ENCODE results near the gene CTNNA3. TPM values are rescaled to one million over a fixed set of nuclear protein-coding genes. Genes with fewer than 3 reads are reported as not detected.

The CTNNA3 gene
- total RNA-seq, 1 donor from 2014 or later = not detected

GRCh38 chr10:66629996-66630395 is 1066.0 kb downstream of the CTNNA3 start:
- Mint-ChIP-seq H3K9me3 (no peaks in the 10 kb centered on the region), H3K27ac (no peak overlapping the region), H3K4me3 (no peak overlapping the region), H3K36me3 (ENCODE audit: low read depth) (no peaks in the 10 kb centered on the region), H3K27me3 (no peaks in the 10 kb centered on the region), H3K4me1 (no peaks in the 10 kb centered on the region)
- ChIA-PET CTCF (no interaction called here), POLR2A (no interaction called here)
- ATAC-seq (ENCODE audit: low read depth) = no peak
- DNase-seq = no peak
- intact Hi-C loops (cut with micrococcal nuclease) = no loop called here
- no peak for TF ChIP-seq CTCF (IDR thresholded peaks at IDR 0.05)

- Mint-ChIP-seq H3K4me1 (no peaks in the 10 kb centered on the region), H3K36me3 (ENCODE audit: low read depth) (no peaks in the 10 kb centered on the region), H3K27ac (no peak overlapping the region), H3K4me3 (no peak overlapping the region), H3K9me3 (no peaks in the 10 kb centered on the region), H3K27me3 (no peaks in the 10 kb centered on the region)
- CTCF ChIA-PET = no interaction called here
- intact Hi-C loops (cut with micrococcal nuclease) = no loop called here
- DNase-seq = no peak
- POLR2A ChIA-PET = no interaction called here
- no peak for ATAC-seq (ENCODE audit: low read depth)
- no peak for TF ChIP-seq CTCF (IDR thresholded peaks at IDR 0.05)
Measured at GRCh38 chr10:66627156-66627555, 1068.8 kb downstream of the CTNNA3 start.

- ChIA-PET POLR2A (no interaction called here), CTCF (no interaction called here)
- no peaks in the 10 kb centered on the region for H3K27me3 Mint-ChIP-seq
- TF ChIP-seq CTCF (IDR thresholded peaks at IDR 0.05) = no peak
- no peak overlapping the region for H3K27ac Mint-ChIP-seq
- no peaks in the 10 kb centered on the region for H3K4me1 Mint-ChIP-seq
- DNase-seq (no peak), ATAC-seq (ENCODE audit: low read depth) (no peak)
- no peaks in the 10 kb centered on the region for H3K36me3 Mint-ChIP-seq (ENCODE audit: low read depth)
- no peak overlapping the region for H3K4me3 Mint-ChIP-seq
- no peaks in the 10 kb centered on the region for H3K9me3 Mint-ChIP-seq
- intact Hi-C loops (cut with micrococcal nuclease) = no loop called here
Measured at GRCh38 chr10:66625709-66626590, 1070.0 kb downstream of the CTNNA3 start.

- H3K4me1 Mint-ChIP-seq = no peaks in the 10 kb centered on the region
- ATAC-seq (ENCODE audit: low read depth) = no peak
- H3K4me3 Mint-ChIP-seq = no peak overlapping the region
- ChIA-PET CTCF (no interaction called here), POLR2A (no interaction called here)
- DNase-seq = no peak
- no peaks in the 10 kb centered on the region for H3K36me3 Mint-ChIP-seq (ENCODE audit: low read depth)
- intact Hi-C loops (cut with micrococcal nuclease) = no loop called here
- no peak for TF ChIP-seq CTCF (IDR thresholded peaks at IDR 0.05)
- H3K27ac Mint-ChIP-seq = no peak overlapping the region
- no peaks in the 10 kb centered on the region for H3K27me3 Mint-ChIP-seq
- H3K9me3 Mint-ChIP-seq = no peaks in the 10 kb centered on the region
Measured at GRCh38 chr10:66622050-66622449, 1073.9 kb downstream of the CTNNA3 start.

- Mint-ChIP-seq H3K4me3 (no peak overlapping the region), H3K9me3 (peaks cover 27% of the 10 kb centered on the region), H3K27ac (no peak overlapping the region), H3K27me3 (no peaks in the 10 kb centered on the region), H3K4me1 (no peaks in the 10 kb centered on the region), H3K36me3 (ENCODE audit: low read depth) (no peaks in the 10 kb centered on the region)
- intact Hi-C loops (cut with micrococcal nuclease) = no loop called here
- TF ChIP-seq CTCF (IDR thresholded peaks at IDR 0.05) = no peak
- ATAC-seq (ENCODE audit: low read depth) = no peak
- CTCF ChIA-PET = no interaction called here
- DNase-seq = no peak
- POLR2A ChIA-PET = no interaction called here
Measured at GRCh38 chr10:66604195-66604594, 1091.8 kb downstream of the CTNNA3 start.

Measured in activated B cell treated with CpG ODN at 0.5 μM for 24 hours (primary cell).